Measurements from ENCODE around the gene SUMO2.
"Not testable (repeated sequence)": the region's sequence is repeated elsewhere in the genome, so short reads cannot be mapped to it uniquely, and the experiment has no call there.

SUMO2 gene

DNA sequence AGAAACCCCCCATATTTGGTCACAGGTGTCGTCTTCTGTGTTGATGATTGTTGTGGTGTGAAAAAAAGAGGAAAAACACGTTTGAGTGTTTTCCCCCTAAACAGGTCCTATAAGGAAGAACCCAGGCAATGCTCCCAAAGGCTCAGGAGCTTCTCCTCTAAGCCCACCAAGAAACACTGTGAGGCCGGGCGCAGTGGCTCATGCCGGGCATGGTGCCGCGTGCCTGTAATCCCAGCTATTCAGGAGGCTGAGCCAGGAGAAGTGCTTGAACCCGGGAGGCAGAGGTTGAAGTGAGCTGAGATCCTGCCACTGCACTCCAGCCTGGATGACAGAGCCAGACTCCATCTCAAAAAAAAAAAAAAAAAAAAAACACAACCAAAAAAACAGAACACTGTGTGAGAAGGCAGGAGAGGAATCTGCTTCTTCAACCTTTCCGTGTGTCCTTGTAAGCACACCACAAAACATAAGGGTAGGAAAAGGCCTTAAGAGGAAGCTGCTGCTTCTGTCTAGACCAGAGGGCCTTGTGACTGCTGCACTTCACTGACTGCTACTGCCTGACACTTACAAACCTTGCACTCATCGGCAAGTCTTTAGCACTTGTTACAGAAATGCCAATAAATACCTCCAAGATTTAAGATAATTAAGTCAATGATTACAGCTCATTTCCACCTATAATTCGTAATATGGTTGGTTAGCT lies 37.8 kb downstream of the SUMO2 start:
- DNase-seq (ENCODE audit: low spot score), result no peak

DNA sequence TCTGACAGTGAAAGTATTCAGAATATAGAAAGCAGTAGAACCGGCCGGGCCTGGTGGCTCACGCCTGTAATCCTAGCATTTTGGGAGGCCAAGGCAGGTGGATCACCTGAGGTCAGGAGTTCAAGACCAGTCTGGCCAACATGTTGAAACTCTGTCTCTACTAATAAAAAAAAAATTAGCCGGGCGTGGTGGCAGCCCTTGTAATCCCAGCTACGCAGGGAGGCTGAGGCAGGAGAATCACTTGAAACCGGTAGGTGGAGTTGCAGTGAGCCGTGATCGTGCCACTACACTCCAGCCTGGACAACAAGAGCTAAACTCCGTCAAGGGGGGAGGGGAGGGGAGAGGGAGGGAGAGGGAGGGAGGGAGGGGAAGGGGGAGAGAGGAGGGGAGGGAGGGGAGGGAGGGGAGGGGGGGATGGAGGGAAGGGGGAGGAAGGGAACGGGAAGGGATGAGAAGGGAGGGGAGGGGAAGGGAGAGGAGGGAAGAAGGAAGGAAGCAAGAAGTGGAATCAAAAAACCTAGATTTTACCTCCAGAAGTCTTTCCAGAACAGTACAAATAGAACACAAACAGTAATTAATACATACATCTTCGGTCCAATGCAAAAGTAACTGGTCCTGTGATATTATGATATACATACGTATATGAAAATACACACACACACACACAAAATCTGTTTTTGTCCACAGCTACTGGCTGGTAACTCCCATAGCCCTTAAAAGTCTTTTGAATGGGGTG lies 40.4 kb downstream of the SUMO2 start:
- no peak for DNase-seq (ENCODE audit: low spot score)

DNA sequence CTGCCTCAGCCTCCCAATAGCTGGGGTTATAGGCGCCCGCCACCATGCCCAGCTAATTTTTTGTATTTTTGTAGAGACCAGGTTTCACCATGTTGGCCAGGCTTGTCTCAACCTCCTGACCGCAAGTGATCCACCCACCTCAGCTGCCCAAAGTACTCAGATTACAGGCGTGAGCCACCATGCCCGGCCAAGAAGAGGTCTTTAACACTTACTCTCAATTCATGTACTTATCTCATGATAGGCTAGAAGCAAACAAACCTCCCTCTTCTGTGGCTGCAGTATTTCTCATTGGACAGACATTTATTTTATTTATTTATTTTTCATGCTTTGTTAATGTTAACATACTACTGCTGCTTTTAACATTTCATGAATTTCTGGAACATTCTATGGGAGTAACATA lies 44.2 kb downstream of the SUMO2 start:
- DNase-seq (ENCODE audit: low spot score), result no peak

DNA sequence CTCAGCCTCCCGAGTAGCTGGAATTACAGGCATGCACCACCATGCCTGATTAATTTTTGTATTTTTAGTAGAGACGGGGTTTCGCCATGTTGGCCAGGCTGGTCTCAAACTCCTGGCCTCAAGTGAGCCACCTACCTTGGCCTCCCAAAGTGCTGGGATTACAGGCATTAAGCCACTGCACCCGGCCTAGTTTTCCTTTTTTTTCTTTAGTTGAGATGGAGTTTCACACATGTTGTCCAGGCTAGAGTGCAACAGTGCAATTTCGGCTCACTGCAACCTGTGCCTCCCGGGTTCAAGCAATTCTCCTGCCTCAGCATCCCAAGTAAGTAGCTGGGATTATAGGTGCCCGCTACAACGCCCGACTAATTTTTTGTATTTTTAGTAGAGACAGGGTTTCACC lies 45.0 kb downstream of the SUMO2 start:
- DNase-seq (ENCODE audit: low spot score), result not testable (repeated sequence)

GRCh38 chr17:75135946-75136345 lies 46.8 kb downstream of the SUMO2 start:
- no peak for DNase-seq (ENCODE audit: low spot score)

GRCh38 chr17:75135452-75135851 lies 47.3 kb downstream of the SUMO2 start:
- no peak for DNase-seq (ENCODE audit: low spot score)

GRCh38 chr17:75133607-75134347 lies 49.0 kb downstream of the SUMO2 start:
- DNase-seq (ENCODE audit: low spot score), result not testable (repeated sequence)

DNA sequence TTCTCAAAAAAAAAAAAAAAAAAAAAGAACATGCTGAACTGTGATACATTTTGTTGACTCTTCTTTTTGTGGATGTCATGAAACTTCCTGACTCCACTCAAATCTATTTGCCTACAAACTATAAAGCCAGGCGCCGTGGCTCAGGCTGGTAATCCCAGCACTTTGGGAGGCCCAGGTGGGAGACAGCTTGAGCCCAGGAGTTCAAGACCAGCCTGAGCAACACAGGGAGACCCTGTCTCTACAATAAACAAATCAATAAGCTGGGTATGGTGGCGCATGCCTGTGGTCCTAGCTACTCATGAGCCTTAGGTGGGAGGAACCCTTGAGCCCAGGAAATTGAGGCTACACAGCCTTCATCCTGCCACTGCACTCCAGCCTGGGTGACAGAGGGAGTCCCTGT lies 49.8 kb downstream of the SUMO2 start:
- no peak for DNase-seq (ENCODE audit: low spot score)

- not testable (repeated sequence) for DNase-seq (ENCODE audit: low spot score)
Measured at GRCh38 chr17:75132018-75133000, 50.5 kb downstream of the SUMO2 start.

DNA sequence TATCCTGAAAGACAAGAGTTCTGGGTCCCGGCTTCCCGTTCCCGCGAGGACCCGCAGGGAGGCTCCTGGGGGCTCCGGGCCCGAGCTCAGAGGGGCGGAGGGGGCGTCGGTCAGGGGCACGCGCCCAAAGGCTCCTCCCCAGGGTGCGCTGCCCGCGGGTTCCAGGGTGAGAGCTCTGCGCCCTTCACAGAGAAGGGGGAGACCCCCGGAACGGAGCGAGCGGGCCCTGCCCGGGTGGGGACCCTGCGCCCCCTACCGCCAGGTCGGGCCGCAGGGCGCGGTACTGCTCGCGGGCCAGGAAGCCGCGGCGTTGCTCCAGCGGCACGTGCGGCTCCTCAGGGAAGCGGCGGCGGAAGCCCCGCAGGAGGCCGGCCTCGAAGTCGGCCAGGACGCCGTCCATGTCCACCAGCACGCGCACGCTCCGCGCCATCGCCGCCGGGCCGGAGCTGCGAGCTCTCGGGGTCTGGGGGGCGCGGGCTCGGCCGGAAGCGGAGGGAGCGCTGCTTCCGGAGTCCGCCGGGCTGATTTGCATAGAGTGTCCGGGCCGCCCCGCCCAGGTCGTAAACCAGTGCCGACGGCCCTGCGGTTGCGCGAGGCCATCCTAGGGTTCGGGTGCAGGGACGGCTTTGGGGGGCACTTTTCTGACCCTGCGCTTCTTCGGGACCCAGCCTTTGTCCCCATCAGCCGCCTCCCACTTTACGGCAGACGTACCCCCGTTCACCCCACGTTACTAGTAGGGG lies 51.3 kb downstream of the SUMO2 start, which contains the start of gene NT5C:
Gene NT5C (minus strand): TSS at position 465 of the 740 bp plus-strand sequence. CDS start 35 bp downstream, at position 430.
- peak; percentile 55 for DNase-seq (ENCODE audit: low spot score)

DNA sequence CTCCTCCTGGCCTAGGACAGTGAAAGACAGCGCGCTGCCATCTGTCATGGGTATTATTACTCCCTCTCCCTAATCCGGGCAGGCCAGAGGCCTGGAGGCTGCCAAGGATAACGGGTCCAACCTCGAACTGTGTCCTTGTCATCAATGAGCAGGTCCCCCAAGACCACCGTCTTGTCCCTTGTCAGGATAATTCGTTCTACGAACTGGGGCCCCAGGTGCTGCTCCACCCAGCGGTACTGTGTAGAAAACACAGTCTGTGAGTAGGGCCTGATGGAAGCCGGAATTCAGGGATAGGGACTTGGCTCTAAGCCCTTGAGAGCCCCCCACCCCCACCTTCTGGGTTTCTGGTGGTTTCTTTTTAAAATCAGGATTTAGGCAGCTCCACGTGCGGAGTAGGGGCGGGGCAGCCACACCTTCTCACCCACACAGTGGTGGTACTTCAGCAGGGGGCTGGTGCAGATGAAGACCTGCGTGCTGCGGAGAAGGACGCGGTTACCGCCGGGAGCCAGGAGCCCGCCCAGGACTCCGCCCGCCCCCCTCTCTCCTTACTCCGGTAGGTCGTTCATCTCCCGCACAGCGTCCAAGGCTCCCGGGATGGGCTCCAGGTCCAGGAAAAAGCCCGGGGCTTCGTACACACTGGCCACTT lies 52.0 kb downstream of the SUMO2 start:
- peak; percentile 52 for DNase-seq (ENCODE audit: low spot score)

GRCh38 chr17:75130059-75130631 lies 52.6 kb downstream of the SUMO2 start:
- DNase-seq (ENCODE audit: low spot score), result no peak

GRCh38 chr17:75129576-75129975 lies 53.2 kb downstream of the SUMO2 start:
- no peak for DNase-seq (ENCODE audit: low spot score)

- no peak for DNase-seq (ENCODE audit: low spot score)
Measured at GRCh38 chr17:75128694-75129505, 53.9 kb downstream of the SUMO2 start.

GRCh38 chr17:75127936-75128335 lies 54.8 kb downstream of the SUMO2 start:
- DNase-seq (ENCODE audit: low spot score), result not testable (repeated sequence)

DNA sequence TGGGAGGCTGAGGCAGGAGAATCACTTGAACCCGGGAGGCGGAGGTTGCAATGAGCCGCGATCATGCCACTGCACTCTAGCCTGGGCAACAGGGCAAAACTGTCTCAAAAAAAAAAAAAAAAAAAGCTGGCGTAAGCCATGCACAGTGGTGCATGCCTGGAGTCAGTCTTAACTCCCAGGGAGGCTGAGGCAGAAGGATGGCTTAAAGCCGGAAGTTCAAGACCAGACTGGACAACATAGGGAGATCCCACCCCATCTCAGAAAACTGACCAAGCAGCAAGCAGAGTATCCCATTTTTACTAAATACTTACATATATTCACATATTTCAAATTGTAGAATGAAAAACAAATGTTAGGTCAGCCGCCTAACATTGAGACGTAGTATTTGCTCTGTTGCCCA lies 55.8 kb downstream of the SUMO2 start:
- no peak for DNase-seq (ENCODE audit: low spot score)

GRCh38 chr17:75125984-75126383 lies 56.8 kb downstream of the SUMO2 start:
- no peak for DNase-seq (ENCODE audit: low spot score)

DNA sequence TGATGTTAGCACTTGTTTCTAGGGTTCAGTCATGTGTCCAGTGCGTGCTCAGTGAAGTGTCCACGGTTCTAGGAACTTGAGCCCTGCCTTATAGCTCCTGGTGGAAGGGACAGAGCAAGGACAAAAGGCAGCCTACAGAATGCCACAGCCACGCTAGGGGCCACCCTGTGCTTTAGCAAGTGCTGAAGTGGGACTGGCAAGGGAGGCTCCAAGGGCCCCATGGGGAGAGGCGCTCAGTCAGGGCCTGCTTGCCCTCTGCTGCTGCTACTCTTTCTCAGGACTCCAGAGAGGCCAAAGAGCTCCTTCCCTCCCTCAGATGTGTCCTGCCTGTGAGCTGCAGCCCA lies 58.0 kb downstream of the SUMO2 start:
- DNase-seq (ENCODE audit: low spot score), result no peak
